Activated CD4-positive, CD25-positive, alpha-beta regulatory T cell treated with anti-CD3 and anti-CD28 coated beads, Interleukin-2, amount 50 U/mL, for 16 hours (primary cell): ENCODE measurements around the gene SEPTIN2.
"Not testable (repeated sequence)": the region's sequence is repeated elsewhere in the genome, so short reads cannot be mapped to it uniquely, and the experiment has no call there.

ENCODE experiments used
- DNase-seq: peaks from one replicate; pipeline ENCODE4 v3.0.0-alpha.2; 2020; ENCODE audit warnings: low read depth, low spot score

The SEPTIN2 gene

DNA sequence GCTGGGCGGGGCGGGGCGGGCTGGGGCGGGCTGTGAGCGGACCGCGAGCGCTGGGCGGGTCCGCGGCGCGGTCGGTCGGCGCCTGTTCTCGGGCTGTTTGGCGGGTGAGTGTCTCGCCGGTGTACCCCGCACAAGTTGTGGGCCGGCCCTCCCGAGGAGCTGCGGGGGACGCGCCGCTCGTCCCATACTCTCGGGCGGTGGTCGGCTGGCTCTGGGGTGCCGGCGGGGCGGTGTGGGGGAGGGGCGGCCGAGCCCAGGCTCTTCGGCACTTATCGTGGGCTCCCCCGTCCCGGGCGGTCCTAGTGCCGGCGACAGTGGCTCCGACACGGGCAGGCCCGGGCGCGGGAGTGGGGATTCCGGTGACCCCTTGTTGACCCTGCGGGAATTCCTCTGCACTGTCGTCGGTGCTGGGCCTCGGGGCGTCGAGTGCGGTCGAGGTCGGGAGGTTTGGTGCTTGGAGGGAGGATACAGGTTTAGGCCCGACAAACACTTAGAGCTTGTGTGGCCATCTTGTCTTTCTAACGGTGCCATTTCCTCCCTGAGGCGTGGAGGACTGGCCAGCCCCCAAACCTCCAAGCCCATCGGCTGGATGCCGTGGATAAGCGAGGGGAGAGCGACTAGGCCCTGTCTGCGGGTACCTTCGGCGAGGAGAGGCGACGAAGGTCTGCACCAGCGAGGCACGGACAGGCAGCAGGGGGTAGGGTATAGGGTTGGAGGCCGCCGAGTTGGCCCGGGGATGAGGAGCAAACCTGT is at the start of gene SEPTIN2:
SEPTIN2 (plus strand) TSS at position 47 of the 753 bp plus-strand sequence. CDS start 8,308 bp downstream, outside the sequence.
- no peak for DNase-seq

DNA sequence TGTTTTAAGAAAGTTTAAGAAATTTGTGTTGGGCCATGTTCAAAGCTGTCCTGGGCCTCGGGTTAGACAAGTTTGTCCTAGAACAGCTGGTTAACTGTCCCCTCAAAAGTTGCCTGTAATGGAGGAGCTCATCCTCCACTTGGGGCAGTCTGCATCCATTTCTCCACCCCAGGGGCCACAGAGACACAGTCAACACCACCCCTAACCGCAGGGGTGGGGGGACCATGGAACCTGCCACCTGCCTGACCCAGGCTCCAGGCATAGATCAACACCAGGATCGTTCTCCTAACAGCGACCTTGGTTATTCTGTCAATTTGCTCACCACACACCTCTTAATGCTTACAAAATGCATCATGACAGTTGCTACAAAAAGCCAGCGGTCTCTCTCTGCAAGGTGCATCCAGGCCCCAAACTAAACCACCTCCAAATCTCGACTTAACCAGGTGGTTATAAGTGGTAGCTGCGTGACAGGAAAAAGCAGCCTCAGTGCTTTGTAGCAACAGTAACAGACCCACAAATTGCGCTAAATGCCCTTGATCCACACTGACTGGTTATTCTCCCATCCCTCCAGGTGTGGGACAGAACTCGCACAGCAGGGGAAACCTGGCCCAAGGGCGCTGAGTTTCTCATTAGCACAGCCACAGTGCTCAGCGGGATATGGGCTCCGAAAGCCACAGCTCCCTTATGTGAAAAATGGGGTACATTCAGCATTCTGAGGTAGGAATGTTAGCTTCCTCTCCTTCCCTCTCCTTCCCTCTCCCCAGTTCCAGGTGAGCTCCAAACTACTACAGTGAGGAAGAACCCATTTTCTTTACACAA is 48.3 kb upstream of the SEPTIN2 start:
- DNase-seq = no peak

DNA sequence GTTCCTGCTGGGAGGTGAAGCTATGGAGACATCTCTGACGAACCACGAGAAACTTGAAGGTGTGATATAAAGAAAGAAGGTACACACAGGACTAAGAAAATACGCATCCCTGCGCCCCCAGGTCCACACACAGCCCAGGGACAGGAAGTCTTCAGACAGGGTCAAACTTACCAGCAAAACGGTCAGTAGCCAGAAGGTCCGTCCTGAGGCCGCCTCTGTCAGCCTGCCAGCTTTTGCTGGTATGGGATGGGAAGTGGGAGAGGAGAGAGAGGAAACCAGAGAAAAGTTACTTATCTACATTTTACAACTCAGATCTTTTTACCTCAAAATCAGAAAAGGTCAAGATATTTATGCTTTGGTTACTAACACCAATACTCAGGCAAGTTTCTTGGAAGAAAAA is 47.4 kb upstream of the SEPTIN2 start:
- DNase-seq = no peak

DNA sequence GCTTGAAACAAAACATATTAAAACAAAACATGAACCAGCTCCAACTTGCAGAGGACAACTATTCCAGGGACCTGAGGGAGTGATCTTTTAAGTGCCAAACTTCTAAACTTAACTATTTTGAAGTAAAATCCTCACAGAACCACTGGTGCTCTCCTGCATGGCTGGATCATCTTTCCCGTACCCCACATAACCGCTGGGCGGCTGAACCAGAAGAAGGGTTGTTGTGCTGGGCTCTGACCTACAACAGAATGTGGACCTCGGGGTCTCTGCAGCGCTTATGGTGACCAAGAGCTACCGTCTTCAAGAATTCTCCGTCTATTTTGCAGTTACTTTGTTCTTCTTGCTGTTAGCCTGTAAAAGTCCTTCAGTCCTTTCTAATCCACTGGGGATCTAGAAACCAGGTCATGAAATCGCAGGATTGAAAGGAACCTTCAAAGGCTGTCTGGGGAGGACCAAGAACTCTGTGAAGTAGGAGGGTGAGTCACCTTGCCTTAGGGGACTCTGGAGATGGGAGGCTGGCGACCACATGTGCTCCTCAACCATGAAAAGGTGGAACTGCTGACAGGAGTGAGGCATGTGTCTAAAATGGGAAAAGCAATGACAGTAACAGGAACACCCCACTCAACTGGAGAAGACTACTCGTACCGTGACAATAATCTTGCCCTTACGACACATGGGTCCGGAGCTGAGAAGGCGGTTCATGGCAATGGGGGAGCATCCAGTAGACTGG is 46.8 kb upstream of the SEPTIN2 start:
- no peak for DNase-seq

DNA sequence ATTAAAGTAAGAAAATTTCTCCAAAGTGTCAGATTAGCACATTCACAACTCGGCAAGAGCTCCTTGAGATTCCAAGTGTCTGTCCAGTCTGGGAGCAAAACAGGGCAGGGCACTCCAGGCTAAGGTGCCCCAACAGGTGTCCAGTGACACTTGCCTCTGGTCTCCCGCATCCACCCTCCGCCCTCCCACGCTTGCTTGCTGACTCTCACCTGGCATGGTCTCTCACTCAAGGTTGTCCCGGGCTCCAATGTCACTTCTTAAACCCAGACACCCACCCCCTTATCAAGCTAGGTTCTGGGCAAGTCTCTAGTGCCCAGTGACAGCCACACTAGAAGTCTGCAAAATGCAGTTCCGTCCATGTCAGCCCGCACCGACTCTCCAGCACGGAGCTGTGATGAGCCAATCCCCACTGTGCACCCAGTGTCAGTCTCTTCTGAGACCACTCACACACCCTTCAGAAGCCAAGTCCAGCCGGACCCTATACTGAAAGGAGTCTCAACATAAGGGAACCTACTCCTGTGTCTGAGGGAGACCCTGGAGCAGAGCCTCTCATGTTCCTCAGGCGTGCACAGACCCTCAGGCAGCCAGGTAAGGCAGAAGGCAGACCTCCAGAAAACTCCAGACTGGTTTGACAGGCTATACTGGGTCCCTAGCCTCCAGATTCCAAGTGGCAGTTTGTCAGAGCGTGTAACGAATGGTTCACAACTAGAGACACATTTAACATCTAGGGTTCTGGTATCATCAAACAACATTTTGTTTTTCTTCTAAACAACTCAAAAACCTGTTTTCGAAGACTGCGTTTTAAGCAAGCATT is 45.8 kb upstream of the SEPTIN2 start:
- no peak for DNase-seq

DNA sequence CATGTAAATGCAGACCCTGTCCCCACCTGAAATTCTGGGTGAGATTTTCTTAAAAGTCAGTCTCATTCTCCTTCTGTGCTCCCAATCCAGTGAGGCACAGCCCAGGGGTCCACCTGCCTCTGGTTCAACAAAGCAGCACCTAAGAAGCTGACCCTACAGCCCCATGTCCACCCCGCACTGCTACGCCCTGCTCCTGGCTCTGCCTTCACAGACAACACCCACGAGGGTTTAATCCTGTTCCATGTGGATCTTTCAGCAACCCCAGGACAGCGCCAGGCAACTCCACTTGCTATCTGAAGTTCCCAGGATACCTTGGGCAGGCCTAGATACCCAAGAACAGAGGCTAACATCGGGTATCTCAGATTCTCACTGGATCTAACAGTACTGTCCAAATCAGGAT is 45.2 kb upstream of the SEPTIN2 start:
- no peak for DNase-seq

DNA sequence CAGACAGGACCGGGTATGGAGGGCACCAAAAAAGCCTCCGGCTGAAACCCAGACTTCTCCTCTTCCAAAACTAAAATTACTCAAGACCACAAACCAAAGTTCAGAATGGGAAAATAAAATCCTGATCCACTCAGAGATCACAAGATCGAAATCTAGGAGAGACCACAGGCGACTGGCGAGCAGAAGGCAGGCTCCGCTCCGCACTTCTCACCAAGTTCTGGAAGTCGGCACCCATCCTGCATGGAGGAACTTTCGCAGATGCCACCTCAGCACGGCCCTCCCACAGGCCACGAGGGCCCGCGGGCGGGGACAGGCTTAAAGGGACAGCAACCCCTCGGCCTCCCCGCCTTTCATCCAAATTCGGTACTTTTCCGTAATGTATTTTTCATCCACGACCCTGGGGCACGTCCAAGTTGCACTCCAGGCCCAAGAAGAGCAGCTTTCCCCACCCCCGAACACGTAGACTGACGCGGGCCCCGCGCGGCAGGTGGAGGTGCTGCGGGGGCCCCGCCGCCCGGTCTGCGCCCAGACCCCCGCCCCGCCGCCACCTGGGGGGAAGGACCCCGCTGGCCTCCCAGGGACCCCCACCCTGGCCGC is 43.9 kb upstream of the SEPTIN2 start:
- peak; percentile 25 for DNase-seq

DNA sequence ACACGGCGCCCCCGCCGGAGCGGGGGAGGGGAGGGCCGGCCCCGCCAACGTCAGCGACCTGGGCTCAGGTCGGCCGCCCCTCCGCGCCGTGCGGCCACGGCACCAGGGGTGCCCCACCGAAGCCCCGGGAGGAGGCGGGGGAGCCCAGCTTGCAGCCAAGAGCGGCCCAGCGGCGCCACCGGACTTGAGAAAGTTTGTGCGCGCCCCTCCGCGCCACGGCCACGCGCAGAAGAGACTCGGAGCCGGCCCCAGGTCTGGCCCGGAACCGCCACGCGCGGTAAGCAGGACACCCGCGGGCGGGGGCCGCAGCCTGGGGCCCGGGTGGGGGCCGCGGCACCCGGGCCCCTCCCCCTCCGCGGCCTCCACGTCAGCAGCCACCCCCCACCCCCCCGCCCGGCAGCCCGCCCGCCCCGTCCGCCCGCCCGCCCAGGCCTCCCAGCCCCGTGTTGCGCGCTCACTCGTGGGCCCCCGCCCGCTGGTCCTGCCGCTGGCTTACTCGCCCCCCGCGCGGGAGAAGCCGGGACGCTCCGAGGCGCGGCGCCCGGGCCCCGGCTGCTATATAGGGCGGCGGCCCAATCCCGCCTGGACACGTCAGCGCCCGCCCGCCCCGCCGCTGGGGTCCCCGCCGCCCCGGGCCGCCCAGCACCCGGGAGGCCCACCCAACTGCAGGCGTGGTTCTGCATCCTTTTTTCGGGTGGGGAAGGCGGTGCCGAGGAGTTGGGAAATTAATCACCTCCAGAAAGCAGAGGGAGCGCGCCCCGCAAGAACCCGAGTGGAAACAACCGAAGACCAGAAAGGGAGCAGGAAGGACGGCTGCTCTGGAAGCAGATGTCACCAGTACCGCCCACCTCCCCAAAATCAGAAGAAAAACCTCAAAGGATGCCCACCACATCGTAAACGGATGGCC is 43.2 kb upstream of the SEPTIN2 start:
- DNase-seq = no peak

DNA sequence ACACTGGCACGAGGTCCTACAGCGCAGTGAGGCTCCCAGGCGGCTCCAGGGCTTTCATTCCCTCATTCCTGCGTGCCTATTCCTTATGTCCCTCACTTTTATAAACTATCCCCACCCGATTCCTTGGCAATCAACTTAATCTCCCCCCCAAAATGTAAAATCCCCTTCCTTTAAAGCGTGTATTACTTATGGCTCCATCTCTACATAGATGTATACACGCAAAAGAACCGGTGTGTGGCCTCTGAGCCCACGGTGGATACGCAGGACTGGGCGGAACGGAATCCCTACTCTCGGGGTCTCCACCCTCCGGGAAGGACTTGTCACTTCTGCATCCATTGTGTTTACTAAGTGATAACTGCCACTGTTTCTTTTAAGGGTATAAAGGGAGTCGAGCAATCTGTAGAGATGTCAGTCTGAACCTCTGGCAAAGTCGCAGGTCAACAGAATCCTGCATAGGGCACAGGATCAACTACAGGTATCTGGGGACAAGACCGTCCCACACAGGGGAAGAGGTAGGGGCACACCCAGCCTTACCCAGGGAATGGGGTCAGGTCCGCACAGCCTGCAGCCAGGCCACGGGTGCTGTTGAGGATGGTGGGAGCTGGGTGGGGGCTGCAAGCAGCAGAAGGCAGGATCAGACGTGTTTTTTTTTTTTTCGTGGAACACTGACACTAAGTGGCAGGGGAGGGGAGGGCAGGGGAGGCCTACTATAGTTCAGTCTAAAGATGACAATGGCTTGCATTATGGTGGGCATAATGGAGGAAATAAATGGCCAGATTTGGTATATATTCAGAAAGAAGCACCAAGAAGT is 42.3 kb upstream of the SEPTIN2 start:
- DNase-seq = no peak

DNA sequence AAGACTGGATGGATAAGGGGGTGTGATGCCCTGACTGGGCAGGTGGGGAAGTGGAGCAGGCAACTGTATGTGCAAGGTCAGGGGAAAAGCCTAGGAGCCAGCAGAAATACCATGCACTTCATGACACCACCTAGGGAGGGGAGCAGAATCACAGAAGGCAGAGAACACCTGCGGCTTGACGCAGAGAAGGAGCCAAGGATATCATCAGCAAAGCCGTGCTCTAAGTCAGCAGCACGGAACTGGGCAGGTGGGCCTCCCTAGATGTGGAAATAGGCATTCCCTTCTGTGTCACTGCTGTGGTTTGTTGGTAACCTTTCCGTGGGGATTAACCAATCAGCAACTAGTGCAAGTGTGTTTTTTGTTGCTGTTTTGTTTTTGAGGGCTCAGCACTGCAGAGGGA is 41.6 kb upstream of the SEPTIN2 start:
- DNase-seq = no peak

DNA sequence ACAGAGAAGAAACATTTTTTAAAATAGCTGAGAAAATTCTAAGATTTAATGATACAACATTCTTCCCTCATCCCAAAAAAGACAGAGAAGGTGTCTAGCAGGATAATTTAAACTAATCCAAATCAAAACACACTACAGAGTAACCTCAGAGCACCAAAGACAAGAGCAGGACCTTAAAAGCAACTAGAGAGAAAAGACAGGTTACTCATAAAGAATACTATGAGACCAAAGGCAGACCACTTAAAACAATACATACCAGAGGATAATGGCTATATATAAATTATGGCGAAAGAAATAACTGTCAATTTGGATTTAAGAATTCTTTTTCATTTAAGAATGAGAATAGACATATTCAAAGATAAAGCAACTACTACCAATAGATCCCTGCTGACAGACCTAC is 40.2 kb upstream of the SEPTIN2 start:
- no peak for DNase-seq

DNA sequence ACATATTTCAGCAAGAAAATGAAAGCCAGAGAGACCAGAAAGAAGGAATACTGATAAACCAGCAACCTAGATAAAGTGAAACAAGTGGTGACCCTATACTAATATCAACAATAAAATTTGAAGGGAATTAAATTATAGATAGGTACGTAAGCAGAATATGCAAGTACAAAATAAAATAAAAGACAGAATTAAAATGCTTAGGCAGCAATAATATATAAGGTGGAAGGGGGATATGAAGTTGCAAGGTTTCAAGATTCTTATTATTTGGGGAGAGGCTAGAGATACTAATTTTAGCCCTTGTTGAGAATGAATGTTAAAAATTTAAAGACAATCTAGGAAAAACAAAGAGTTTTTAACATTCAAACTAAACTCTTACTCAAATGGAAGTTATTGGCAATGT is 39.8 kb upstream of the SEPTIN2 start:
- DNase-seq = no peak

DNA sequence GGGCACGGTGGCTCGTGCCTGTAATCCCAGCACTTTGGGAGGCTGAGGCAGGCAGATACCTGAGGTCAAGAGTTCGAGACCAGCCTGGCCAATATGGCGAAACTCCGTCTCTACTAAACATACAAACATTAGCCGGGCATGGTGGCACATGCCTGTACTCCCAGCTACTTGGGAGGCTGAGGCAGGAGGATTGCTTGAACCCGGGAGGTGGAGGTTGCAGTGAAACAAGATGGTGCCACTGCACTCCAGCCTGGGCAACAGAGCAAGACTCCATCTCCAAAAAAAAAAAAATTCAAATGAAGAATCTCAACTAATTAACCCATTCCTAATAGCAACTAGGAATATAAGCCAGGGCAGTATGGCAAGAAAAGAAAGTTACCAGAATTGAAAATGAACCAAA is 37.4 kb upstream of the SEPTIN2 start:
- not testable (repeated sequence) for DNase-seq

DNA sequence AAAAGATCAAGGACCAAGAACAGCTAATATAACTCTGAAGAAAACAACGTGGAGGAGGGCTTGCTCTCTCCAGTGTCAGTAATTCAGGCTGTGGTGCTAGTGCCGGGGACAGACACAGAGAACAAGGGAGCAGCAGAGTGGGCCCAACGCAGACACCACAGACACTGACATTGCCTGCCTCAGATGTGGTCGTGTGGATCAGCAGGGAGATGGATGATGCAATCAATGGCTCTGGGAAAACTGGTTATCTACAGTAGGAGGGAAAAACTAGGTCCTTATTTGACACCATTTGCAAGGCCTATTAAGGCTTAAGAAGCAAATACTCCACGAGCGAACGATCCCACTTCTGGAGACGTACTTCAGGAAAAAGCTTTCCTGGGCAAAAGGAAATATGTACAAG is 36.3 kb upstream of the SEPTIN2 start:
- DNase-seq = no peak

DNA sequence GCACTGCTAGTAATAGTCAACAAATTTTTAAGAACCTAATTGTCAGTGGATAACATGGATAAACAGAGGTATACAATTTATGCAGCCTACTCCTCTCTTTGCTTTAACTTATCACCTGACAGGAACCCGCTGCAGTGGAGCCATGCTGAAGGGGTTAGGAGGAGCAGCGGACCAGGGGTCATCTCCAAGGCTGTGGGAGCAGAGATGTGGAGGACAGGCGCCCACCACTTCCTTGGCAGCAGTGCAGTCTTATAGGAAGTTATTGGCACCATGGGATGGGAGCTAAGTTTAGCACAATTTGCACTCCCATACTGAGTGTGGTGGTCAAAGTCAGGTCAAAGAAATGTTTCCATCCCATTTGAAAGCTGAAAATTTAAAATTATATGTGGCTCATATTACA is 35.9 kb upstream of the SEPTIN2 start:
- DNase-seq = no peak

DNA sequence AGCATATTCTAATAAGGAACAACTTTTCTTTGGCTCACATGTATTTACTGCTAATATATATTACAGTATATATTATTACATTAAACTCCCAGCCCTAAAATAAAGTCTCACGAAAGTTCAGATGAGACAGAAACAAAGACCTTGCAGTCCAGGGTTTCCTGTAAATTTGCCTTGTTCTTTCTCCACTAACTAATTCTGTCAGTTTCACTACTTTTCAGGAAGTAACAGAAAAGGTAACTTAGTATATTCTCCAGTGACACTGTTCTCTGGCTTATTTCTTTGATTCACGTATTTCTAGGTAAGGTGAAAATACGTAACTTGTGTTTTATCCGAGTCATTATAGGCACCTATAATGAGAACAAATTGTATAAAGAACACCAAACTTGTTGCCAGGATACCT is 35.4 kb upstream of the SEPTIN2 start:
- DNase-seq = no peak

DNA sequence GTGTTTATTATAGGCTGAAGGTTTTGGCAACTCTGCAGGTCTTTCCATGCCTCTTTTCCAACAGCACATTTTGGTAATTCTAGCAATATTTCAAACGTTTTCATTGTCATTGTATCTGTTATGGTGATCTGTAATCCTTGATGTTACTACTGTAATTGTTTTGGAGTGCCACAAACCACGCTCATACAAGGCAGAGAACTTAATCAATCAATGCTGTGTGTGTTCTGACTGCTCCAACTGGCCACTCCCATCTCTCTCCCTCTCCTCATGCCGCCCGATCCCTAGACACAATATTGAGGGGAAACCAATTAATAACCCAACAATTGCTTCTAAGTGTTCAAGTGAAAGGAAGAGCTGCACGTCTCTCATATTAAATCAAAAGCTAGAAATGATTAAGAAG is 33.2 kb upstream of the SEPTIN2 start:
- no peak for DNase-seq

DNA sequence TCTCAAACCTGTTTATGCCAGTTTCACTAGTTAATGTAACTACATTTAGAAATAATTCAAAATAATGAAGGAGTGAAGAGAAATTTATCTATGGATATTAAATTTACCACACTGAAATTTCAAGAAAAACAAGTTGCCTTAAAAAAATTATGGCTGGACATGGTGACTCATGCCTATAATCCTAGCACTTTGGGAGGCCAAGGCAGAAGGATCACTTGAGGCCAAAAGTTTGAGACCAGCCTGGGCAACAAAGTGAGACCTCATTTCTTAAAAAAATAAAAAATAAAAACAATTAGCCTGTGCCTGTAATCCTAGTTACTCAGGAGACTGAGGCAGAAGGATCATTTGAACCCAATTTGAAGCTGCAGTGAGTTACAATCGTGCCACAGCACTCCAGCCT is 30.1 kb upstream of the SEPTIN2 start:
- DNase-seq = no peak
